Measurements from ENCODE around the gene ARHGAP1.
"Not testable (repeated sequence)": the region's sequence is repeated elsewhere in the genome, so short reads cannot be mapped to it uniquely, and the experiment has no call there.

ARHGAP1 gene

GRCh38 chr11:46723359-46723680 is 22.9 kb upstream of the ARHGAP1 start:
- no peak for DNase-seq (ENCODE audit: low read depth in 2 of 2)

GRCh38 chr11:46722566-46723358 is 22.3 kb upstream of the ARHGAP1 start:
- no peak for DNase-seq (ENCODE audit: low read depth in 2 of 2)

- DNase-seq (ENCODE audit: low read depth in 2 of 2) = no peak
Measured at GRCh38 chr11:46721286-46721685, 20.9 kb upstream of the ARHGAP1 start.

- no peak for DNase-seq (ENCODE audit: low read depth in 2 of 2)
Measured at GRCh38 chr11:46719543-46720218, 19.3 kb upstream of the ARHGAP1 start.

- DNase-seq (ENCODE audit: low read depth in 2 of 2) = no peak
Measured at GRCh38 chr11:46719048-46719542, 18.7 kb upstream of the ARHGAP1 start, which contains the start of gene F2. TSS of gene F2 (plus strand) at chr11:46719213. CDS start at chr11:46719236, 23 bp downstream.

- DNase-seq (ENCODE audit: low read depth in 2 of 2) = no peak
Measured at GRCh38 chr11:46718155-46719019, 18.0 kb upstream of the ARHGAP1 start.

- DNase-seq (ENCODE audit: low read depth in 2 of 2) = not testable (repeated sequence)
Measured at GRCh38 chr11:46717825-46718154, 17.4 kb upstream of the ARHGAP1 start.

- DNase-seq (ENCODE audit: low read depth in 2 of 2) = no peak
Measured at GRCh38 chr11:46712874-46713576, 12.6 kb upstream of the ARHGAP1 start.

- no peak for DNase-seq (ENCODE audit: low read depth in 2 of 2)
Measured at GRCh38 chr11:46711303-46711702, 10.9 kb upstream of the ARHGAP1 start.

- DNase-seq (ENCODE audit: low read depth in 2 of 2) = no peak
Measured at GRCh38 chr11:46710821-46711269, 10.4 kb upstream of the ARHGAP1 start.

GRCh38 chr11:46709351-46709750 is 8.9 kb upstream of the ARHGAP1 start:
- not testable (repeated sequence) for DNase-seq (ENCODE audit: low read depth in 2 of 2)

- DNase-seq (ENCODE audit: low read depth in 2 of 2) = no peak
Measured at GRCh38 chr11:46706886-46707285, 6.5 kb upstream of the ARHGAP1 start.

- DNase-seq (ENCODE audit: low read depth in 2 of 2) = no peak
Measured at GRCh38 chr11:46705070-46705688, 4.8 kb upstream of the ARHGAP1 start.

GRCh38 chr11:46701078-46701654 is 747 bp upstream of the ARHGAP1 start:
- no peak for DNase-seq (ENCODE audit: low read depth in 2 of 2)

GRCh38 chr11:46698597-46698996 is 1.8 kb downstream of the ARHGAP1 start:
- DNase-seq (ENCODE audit: low read depth in 2 of 2) = no peak

- DNase-seq (ENCODE audit: low read depth in 2 of 2) = no peak
Measured at GRCh38 chr11:46697723-46698122, 2.7 kb downstream of the ARHGAP1 start.

GRCh38 chr11:46697303-46697702 is 3.1 kb downstream of the ARHGAP1 start:
- DNase-seq (ENCODE audit: low read depth in 2 of 2) = no peak

GRCh38 chr11:46696212-46696558 is 4.2 kb downstream of the ARHGAP1 start:
- no peak for DNase-seq (ENCODE audit: low read depth in 2 of 2)

GRCh38 chr11:46695345-46696211 is 4.8 kb downstream of the ARHGAP1 start:
- DNase-seq (ENCODE audit: low read depth in 2 of 2) = no peak

- no peak for DNase-seq (ENCODE audit: low read depth in 2 of 2)
Measured at GRCh38 chr11:46694607-46695006, 5.8 kb downstream of the ARHGAP1 start.
